PC-3 (cell line): ENCODE results near the gene SMARCAL1.

Experiments
- CTCF ChIP-seq: fragments of 300-600 bp; sonication (generic); conservative IDR thresholded peaks from 2 replicates; pipeline ENCODE4 v1.5.1; 2017; ENCODE audit warnings: antibody characterized with exemption, low read depth, mild to moderate bottlenecking, low read length
- EZH2 ChIP-seq: fragments of 300-600 bp; sonication (generic); IDR thresholded peaks from one replicate; pipeline ENCODE4 v1.6.1; 2017; ENCODE audit warnings: antibody characterized with exemption, mild to moderate bottlenecking, low read length; ENCODE audit not compliant: unreplicated experiment
- EZH2phosphoT487 ChIP-seq: fragments of 300-600 bp; sonication (generic); IDR thresholded peaks from 2 replicates; pipeline ENCODE4 v1.6.1; 2018; ENCODE audit warnings: mild to moderate bottlenecking, antibody characterized with exemption, low read length, borderline replicate concordance

- no peak for TF ChIP-seq EZH2
- TF ChIP-seq CTCF, result no peak
- TF ChIP-seq EZH2phosphoT487, result no peak
These were observed 120.3 kb downstream of the SMARCAL1 start for GRCh38 chr2:216532562-216532961.
